Prostate gland (tissue), 2 donors: Measurements from ENCODE around the gene NXPH2. TPM values are rescaled to one million over a fixed set of nuclear protein-coding genes. Genes with fewer than 3 reads are reported as not detected.

ENCODE experiments used
- DNase-seq: peaks from one replicate; pipeline ENCODE4 v3.0.0-alpha.2; 2019; ENCODE audit warnings: low spot score
- H3K27ac ChIP-seq, 2 donors: fragments of 200-600 bp; sonication (generic); 2 replicates each; pipeline ENCODE4 v1.5.1; 2017 to 2019
- H3K27me3 ChIP-seq: fragments of 200-600 bp; sonication (generic); replicated peaks from 2 replicates; pipeline ENCODE4 v1.5.1; 2019; ENCODE audit not compliant: insufficient read depth
- H3K36me3 ChIP-seq, 2 donors: fragments of 200-600 bp; sonication (generic); 1 replicate in 1 of 2; 2 replicates in 1 of 2; pipeline versions ENCODE4 v1.5.1 to v1.8.1; 2017 to 2019
- H3K4me1 ChIP-seq: fragments of 200-600 bp; sonication (generic); replicated peaks from 2 replicates; pipeline ENCODE4 v1.5.1; 2019
- H3K4me3 ChIP-seq, 2 donors: fragments of 200-600 bp; sonication (generic); 2 replicates each; pipeline ENCODE4 v1.5.1; 2017 to 2019
- H3K9me3 ChIP-seq: fragments of 200-600 bp; sonication (generic); 2 replicates; pipeline ENCODE4 v1.5.1; 2017
- CTCF ChIP-seq, 4 experiments: fragments of 200-600 bp in 2 of 4; fragments of 450-650 bp in 2 of 4; sonication (generic) in 2 of 4; IDR thresholded peaks; 1 replicate in 3 of 4; 2 replicates in 1 of 4; pipeline ENCODE4 v1.5.1; 2016 to 2019; ENCODE audit warnings: antibody characterized with exemption in 4 of 4, mild to moderate bottlenecking in 2 of 4, moderate library complexity in 2 of 4
- POLR2A ChIP-seq: fragments of 450-650 bp; IDR thresholded peaks from one replicate; pipeline ENCODE4 v1.6.1; 2016; ENCODE audit warnings: antibody characterized with exemption, mild to moderate bottlenecking
- POLR2AphosphoS5 ChIP-seq: sonication (generic); formaldehyde crosslinking; IDR thresholded peaks from one replicate; pipeline ENCODE4 v1.6.1; 2017; ENCODE audit warnings: antibody characterized with exemption
- WGBS: methylation state at CpG from one replicate; pipeline ENCODE4 v1.1.5; 2018; 5-methylcytosine and 5-hydroxymethylcytosine counted together
- intact Hi-C: fragments of 100-400 bp; cut with DNase I; formaldehyde crosslinking; loops from one replicate; pipeline ENCODE4 v1.14.2; 2022
- total RNA-seq, 2 donors: library from RNA; depleted of rRNA; stranded (reverse); fragments of >200 nt; gene quantifications; one replicate each; pipeline ENCODE4 v1.1.0, GENCODE V29; 2016

Gene NXPH2
- total RNA-seq, 2 donors from 2014 or later, result not detected

GRCh38 chr2:138775736-138776135 is 4.5 kb downstream of the NXPH2 start:
- H3K27me3 ChIP-seq, result peaks cover 9% of the 10 kb centered on the region
- no peak for TF ChIP-seq POLR2A
- TF ChIP-seq POLR2AphosphoS5, result no peak
- no peak for TF ChIP-seq CTCF (IDR thresholded peaks at IDR 0.05)
- H3K27ac ChIP-seq, result no peak overlapping the region
- H3K4me3 ChIP-seq, result no peak overlapping the region
- no peaks in the 10 kb centered on the region for H3K9me3 ChIP-seq
- H3K36me3 ChIP-seq, result no peaks in the 10 kb centered on the region
- WGBS, result 60% methylated on average over 4 of the region's 4 CpGs
- no peaks in the 10 kb centered on the region for H3K4me1 ChIP-seq
- DNase-seq, result no peak
- intact Hi-C loops, result no loop called here

GRCh38 chr2:138771534-138771933 is 8.7 kb downstream of the NXPH2 start:
- no peak overlapping the region for H3K27ac ChIP-seq
- H3K27me3 ChIP-seq, result no peaks in the 10 kb centered on the region
- TF ChIP-seq POLR2A (no peak), POLR2AphosphoS5 (no peak), CTCF (IDR thresholded peaks at IDR 0.05) (no peak)
- 59% methylated on average over 4 of the region's 4 CpGs for WGBS
- intact Hi-C loops, result no loop called here
- H3K4me3 ChIP-seq, result no peak overlapping the region
- no peak for DNase-seq
- H3K4me1 ChIP-seq, result no peaks in the 10 kb centered on the region
- no peaks in the 10 kb centered on the region for H3K9me3 ChIP-seq
- H3K36me3 ChIP-seq, result no peaks in the 10 kb centered on the region

GRCh38 chr2:138767101-138767500 is 13.1 kb downstream of the NXPH2 start:
- H3K27ac ChIP-seq, result no peak overlapping the region
- no peaks in the 10 kb centered on the region for H3K36me3 ChIP-seq
- no peak for DNase-seq
- 86% methylated on average over 1 of the region's 1 CpG for WGBS
- H3K9me3 ChIP-seq, result no peaks in the 10 kb centered on the region
- no peaks in the 10 kb centered on the region for H3K27me3 ChIP-seq
- no peak overlapping the region for H3K4me3 ChIP-seq
- no peak for TF ChIP-seq POLR2AphosphoS5
- intact Hi-C loops, result no loop called here
- H3K4me1 ChIP-seq, result no peaks in the 10 kb centered on the region

GRCh38 chr2:138766464-138766863 is 13.7 kb downstream of the NXPH2 start:
- H3K27ac ChIP-seq, result no peak overlapping the region
- no peaks in the 10 kb centered on the region for H3K27me3 ChIP-seq
- H3K4me3 ChIP-seq, result no peak overlapping the region
- TF ChIP-seq POLR2AphosphoS5 (no peak), CTCF (IDR thresholded peaks at IDR 0.05) (no peak), POLR2A (no peak)
- no peaks in the 10 kb centered on the region for H3K4me1 ChIP-seq
- no peak for DNase-seq
- intact Hi-C loops, result no loop called here
- WGBS, result 90% methylated on average over 3 of the region's 3 CpGs
- H3K36me3 ChIP-seq, result no peaks in the 10 kb centered on the region
- H3K9me3 ChIP-seq, result no peaks in the 10 kb centered on the region

- Histone ChIP-seq H3K4me3 (no peak overlapping the region), H3K27me3 (no peaks in the 10 kb centered on the region), H3K4me1 (no peaks in the 10 kb centered on the region), H3K9me3 (no peaks in the 10 kb centered on the region), H3K36me3 (no peaks in the 10 kb centered on the region), H3K27ac (no peak overlapping the region)
- intact Hi-C loops, result no loop called here
- DNase-seq, result no peak
- TF ChIP-seq POLR2A (no peak), POLR2AphosphoS5 (no peak), CTCF (IDR thresholded peaks at IDR 0.05) (no peak)
These were observed 16.2 kb downstream of the NXPH2 start for GRCh38 chr2:138763971-138764370.
